Kidney (tissue), 14 donors: ENCODE measurements around the gene ZBTB44. TPM values are rescaled to one million over a fixed set of nuclear protein-coding genes. Genes with fewer than 3 reads are reported as not detected.

Source experiments
- DNase-seq, 5 donors: peaks; one replicate each; pipeline ENCODE4 v3.0.0-alpha.2; 2013 to 2020
- FAIRE-seq: peaks from 2 replicates; lab custom pipeline; 2012; peaks lifted over from hg19 to GRCh38; lab: Jason Lieb, UNC
- H3K27ac ChIP-seq, 2 donors: one replicate each; pipeline ENCODE4 v1.7.0; 2013; ENCODE audit warnings: low read depth in 2 of 2, low read length in 2 of 2, inconsistent platforms in 1 of 2
- H3K27me3 ChIP-seq: one replicate; pipeline ENCODE4 v1.7.1; 2013; ENCODE audit warnings: low read length, inconsistent platforms; ENCODE audit not compliant: control insufficient read depth, insufficient read depth
- H3K36me3 ChIP-seq, 3 donors: one replicate each; pipeline versions ENCODE4 v1.7.0 to v1.7.1; 2013; ENCODE audit warnings: low read length in 3 of 3, control low read depth in 1 of 3, inconsistent platforms in 1 of 3; ENCODE audit not compliant: insufficient read depth in 3 of 3, control insufficient read depth in 2 of 3
- H3K4me1 ChIP-seq, 3 donors: one replicate each; pipeline versions ENCODE4 v1.7.0 to v1.7.1; 2013; ENCODE audit warnings: low read length in 3 of 3, inconsistent platforms in 1 of 3, low read depth in 1 of 3; ENCODE audit not compliant: control insufficient read depth in 2 of 3, insufficient read depth in 2 of 3
- H3K4me3 ChIP-seq, 3 donors: one replicate each; pipeline versions ENCODE4 v1.7.0 to v1.8.1; 2013; ENCODE audit warnings: low read length in 3 of 3, control low read depth in 1 of 3, inconsistent platforms in 1 of 3
- H3K9ac ChIP-seq, 3 donors: one replicate each; pipeline versions ENCODE4 v1.7.0 to v1.7.1; 2013; ENCODE audit warnings: low read length in 3 of 3, control low read depth in 1 of 3, inconsistent platforms in 1 of 3
- H3K9me3 ChIP-seq, 3 donors: one replicate each; pipeline versions ENCODE4 v1.7.0 to v1.7.1; 2013; ENCODE audit warnings: low read length in 3 of 3, control low read depth in 1 of 3, inconsistent platforms in 1 of 3; ENCODE audit not compliant: control insufficient read depth in 2 of 3, insufficient read depth in 1 of 3
- CTCF ChIP-seq: IDR thresholded peaks from 3 replicates; pipeline ENCODE4 v1.5.1; 2012; ENCODE audit warnings: mild to moderate bottlenecking, moderate library complexity, borderline replicate concordance; ENCODE audit not compliant: insufficient read depth; ENCODE audit errors: extremely low read depth
- intact Hi-C: fragments of 100-400 bp; cut with DNase I; formaldehyde crosslinking; loops from one replicate; pipeline ENCODE4 v1.11.1; 2022
- polyA plus RNA-seq: library from polyadenylated mRNA; stranded (reverse); fragments of 350-450 nt; fragmentation: Illumina TruSeq; extraction: RNeasy Lipid Tissue Mini Kit (QIAGEN cat#74804); gene quantifications from one replicate; pipeline ENCODE4 v1.2.3, GENCODE V29; 2014; ENCODE audit warnings: low read depth, low replicate concordance; ENCODE audit not compliant: insufficient read depth
- total RNA-seq: library from RNA; stranded (reverse); fragmentation: NEBNext Ultra II Directional; extraction: Animal tissue kit (Norgen Biotek cat#: 25700); gene quantifications from one replicate; pipeline ENCODE4 v1.2.1, GENCODE V29; 2021
- donor health status: control.
- donor health status: control.
- donor health status: control.
- donor health status: control.
- donor health status: control.
- donor health status: DM: yes; HTN: yes; CAD: no.
- donor health status: Normal renal cell carcinoma (clear cell type).

ZBTB44 gene
- total and polyA plus RNA-seq, 2 donors from 2014 or later, result 13.1 to 59.7 TPM

DNA sequence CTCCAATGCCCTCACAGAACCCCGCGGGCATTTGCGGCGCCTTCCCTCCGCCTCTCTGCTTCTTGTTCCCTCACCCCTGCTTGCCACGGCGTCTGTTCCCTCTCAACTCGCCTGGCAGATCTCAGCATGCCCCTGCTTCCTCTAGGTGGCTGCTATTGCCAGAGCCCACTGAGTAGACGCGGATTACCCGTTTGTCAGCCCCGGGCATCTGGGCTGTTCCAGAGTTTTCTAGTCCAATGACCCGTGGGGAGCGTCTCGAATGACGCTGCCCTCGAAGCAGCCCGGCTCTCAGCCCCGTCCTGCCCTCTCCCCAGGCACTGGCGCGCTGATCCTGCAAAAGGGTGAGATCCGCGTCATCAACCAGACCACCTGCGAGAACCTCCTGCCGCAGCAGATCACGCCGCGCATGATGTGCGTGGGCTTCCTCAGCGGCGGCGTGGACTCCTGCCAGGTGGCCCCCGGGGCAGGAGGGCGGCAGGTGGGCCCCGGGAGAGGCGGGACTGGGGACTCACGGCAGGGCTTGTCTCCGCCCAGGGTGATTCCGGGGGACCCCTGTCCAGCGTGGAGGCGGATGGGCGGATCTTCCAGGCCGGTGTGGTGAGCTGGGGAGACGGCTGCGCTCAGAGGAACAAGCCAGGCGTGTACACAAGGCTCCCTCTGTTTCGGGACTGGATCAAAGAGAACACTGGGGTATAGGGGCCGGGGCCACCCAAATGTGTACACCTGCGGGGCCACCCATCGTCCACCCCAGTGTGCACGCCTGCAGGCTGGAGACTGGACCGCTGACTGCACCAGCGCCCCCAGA is 105.4 kb downstream of the ZBTB44 start:
- H3K36me3 ChIP-seq, result peaks cover 0 to 4% (median 0%) of the 10 kb centered on the region in 3 donors
- H3K9me3 ChIP-seq, result no peaks in the 10 kb centered on the region
- no peak overlapping the region for H3K9ac ChIP-seq
- TF ChIP-seq CTCF, result no peak
- FAIRE-seq (no peak), DNase-seq (peak; percentile 57 to 73 (median 66))
- H3K4me1 ChIP-seq, result peaks cover 0 to 2% (median 0%) of the 10 kb centered on the region in 3 donors
- no peak overlapping the region for H3K4me3 ChIP-seq
- H3K27ac ChIP-seq, result no peak overlapping the region
- no peaks in the 10 kb centered on the region for H3K27me3 ChIP-seq
- intact Hi-C loops, result no loop called here

DNA sequence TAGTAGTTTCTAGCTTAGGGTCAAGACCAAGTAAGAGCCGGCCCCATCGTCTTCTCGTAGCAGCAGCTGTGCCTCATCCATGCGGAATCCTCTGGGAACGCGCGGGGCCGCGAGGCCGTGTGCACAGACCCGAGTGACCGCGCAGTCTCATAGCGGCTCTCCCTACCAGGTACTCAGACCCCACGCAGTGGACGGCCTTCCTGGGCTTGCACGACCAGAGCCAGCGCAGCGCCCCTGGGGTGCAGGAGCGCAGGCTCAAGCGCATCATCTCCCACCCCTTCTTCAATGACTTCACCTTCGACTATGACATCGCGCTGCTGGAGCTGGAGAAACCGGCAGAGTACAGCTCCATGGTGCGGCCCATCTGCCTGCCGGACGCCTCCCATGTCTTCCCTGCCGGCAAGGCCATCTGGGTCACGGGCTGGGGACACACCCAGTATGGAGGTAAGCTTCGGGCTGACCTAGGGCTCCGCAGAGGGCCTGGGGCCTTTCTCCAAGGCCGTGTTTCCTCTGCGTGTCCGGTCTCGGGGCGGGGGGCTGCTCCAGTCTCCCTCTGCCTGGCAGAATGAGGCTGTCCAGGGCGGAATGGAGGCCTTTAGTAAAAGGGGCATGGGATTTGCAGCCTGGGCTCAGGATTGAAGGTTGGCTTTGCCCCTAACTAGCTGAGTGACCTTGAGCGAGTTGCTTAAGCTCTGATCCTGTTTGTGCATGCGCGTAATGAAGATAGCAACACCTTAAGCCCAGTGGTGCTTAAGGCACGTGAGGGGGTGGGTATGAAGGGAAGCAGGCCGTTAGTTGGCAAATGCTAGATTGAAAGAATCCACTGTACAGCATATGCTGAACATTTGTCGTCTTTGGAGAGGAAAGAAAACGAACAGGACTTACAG is 106.2 kb downstream of the ZBTB44 start:
- no peaks in the 10 kb centered on the region for H3K36me3 ChIP-seq
- intact Hi-C loops, result no loop called here
- FAIRE-seq, result no peak

GRCh38 chr11:130206141-130206540 is 108.6 kb downstream of the ZBTB44 start:
- H3K4me1 ChIP-seq, result peaks cover 0 to 2% (median 0%) of the 10 kb centered on the region in 3 donors
- DNase-seq, result peak in 2 of 5 donors; percentile 22 to 55
- no peak for FAIRE-seq
- H3K27me3 ChIP-seq, result no peaks in the 10 kb centered on the region
- no peak overlapping the region for H3K4me3 ChIP-seq
- intact Hi-C loops, result no loop called here
- no peak overlapping the region for H3K9ac ChIP-seq
- H3K9me3 ChIP-seq, result no peaks in the 10 kb centered on the region
- no peak overlapping the region for H3K27ac ChIP-seq
- H3K36me3 ChIP-seq, result peaks cover 2 to 5% (median 4%) of the 10 kb centered on the region in 3 donors
- no peak for TF ChIP-seq CTCF

More for the DNA sequence above, 106.2 kb downstream of the ZBTB44 start:
- peak in 3 of 5 donors; percentile 7 to 74 (median 46) for DNase-seq
- Histone ChIP-seq H3K4me3 (no peak overlapping the region), H3K27me3 (no peaks in the 10 kb centered on the region), H3K9me3 (no peaks in the 10 kb centered on the region), H3K27ac (no peak overlapping the region), H3K9ac (no peak overlapping the region), H3K4me1 (peaks cover 0 to 2% (median 0%) of the 10 kb centered on the region in 3 donors)
- TF ChIP-seq CTCF, result no peak
